Measurements from ENCODE around the gene IPO4.

The IPO4 gene

DNA sequence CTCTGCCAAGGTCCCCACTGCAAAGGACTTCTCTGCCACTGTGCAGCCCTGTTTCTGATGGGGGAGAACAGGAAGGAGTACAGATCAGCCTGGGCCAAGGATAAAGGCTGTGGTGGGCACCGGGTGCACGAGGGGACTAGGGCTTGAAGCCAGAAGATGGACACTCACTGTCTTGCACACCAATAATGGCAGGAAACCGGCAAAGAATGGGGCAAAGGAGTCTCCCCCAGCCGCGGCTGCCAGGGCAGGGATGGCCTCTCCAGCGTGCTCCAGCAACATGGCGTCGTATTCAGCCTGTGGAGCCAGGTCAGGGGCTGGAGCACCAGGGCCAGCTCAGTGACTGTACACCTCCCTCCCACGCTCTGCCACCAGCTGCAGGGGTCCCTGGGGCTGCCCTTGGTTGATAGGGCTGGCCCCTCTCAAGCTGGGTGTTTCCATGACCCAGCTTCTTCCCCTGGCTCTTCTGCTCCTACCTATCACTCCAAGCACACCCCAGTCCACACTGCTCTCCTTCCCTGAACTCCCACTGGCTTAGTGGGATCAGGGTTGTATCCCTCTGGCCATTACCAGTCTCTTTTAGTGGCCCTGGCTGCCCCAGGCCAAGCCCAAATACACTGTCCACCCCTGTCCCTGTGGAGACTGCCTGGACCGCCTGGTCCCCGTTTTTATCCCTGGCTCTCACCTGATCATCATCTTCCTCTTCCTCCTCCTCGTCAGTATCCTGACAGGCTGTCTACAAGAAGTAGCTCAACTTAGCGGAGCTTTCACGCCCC, 6.3 kb downstream of the IPO4 start:
- CTCF ChIA-PET: interaction anchor here (1.2 kb wide), 1 partner anchor 28 kb away, joined by 3 read pairs; no protein-coding TSS in a partner anchor
- DNase-seq (ENCODE audit: extremely low spot score): no peak
- POLR2A ChIA-PET: interaction anchor here (0.9 kb wide), 3 partner anchors 9 to 36 kb away, joined by 3 read pairs; no protein-coding TSS in a partner anchor
- TF ChIP-seq, protein P1, sequence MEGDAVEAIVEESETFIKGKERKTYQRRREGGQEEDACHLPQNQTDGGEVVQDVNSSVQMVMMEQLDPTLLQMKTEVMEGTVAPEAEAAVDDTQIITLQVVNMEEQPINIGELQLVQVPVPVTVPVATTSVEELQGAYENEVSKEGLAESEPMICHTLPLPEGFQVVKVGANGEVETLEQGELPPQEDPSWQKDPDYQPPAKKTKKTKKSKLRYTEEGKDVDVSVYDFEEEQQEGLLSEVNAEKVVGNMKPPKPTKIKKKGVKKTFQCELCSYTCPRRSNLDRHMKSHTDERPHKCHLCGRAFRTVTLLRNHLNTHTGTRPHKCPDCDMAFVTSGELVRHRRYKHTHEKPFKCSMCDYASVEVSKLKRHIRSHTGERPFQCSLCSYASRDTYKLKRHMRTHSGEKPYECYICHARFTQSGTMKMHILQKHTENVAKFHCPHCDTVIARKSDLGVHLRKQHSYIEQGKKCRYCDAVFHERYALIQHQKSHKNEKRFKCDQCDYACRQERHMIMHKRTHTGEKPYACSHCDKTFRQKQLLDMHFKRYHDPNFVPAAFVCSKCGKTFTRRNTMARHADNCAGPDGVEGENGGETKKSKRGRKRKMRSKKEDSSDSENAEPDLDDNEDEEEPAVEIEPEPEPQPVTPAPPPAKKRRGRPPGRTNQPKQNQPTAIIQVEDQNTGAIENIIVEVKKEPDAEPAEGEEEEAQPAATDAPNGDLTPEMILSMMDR (IDR thresholded peaks at IDR 0.05; ENCODE audit: control extremely low read depth, extremely low read depth, low read depth, missing control alignments): no peak

DNA sequence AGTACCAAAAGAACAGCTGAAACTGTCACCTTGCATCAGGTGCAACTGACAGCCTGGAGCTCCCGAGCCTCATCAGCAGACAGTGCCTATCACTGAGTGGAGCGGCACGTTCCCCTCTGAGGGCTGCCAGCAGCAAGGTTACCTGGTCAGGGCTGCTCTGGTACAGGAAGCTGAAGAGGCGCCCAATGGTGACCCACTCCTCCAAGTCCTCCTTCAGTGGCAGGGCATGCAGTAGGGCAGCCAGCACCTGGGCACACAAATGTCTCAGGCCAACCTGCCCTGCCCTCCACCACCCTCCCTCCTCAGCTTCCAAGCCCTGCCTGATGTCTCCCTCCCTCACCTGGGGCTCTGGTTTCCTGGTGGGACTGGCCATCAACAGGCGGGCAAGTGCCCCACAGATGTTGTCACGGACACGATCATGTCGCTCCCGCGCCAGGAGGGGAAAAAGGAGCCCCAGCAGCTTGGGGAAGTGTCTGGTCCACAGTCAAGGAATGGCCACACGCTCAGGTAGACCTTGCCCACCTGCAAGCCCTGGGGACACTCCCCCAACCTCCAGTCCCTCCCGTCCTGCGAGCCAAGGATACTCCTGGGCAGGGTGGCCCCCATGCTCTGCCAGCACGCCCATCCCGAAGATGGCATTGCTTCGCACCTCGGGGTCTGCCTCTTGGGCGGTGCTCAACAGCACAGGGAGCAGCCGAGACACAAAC, 7.1 kb downstream of the IPO4 start:
- ChIA-PET CTCF (interaction anchor here (1.1 to 3.2 kb wide), 3 partner anchors 21 to 73 kb away, joined by 3 to 21 read pairs (median 4); partner anchors contain the start of gene IRF9), POLR2A (interaction anchor here (0.8 to 3.6 kb wide), 5 partner anchors 14 to 34 kb away, joined by 3 to 13 read pairs (median 3); partner anchors contain the start of genes IRF9, RNF31 and TM9SF1)
- TF ChIP-seq, protein P1 (IDR thresholded peaks at IDR 0.05; ENCODE audit: control extremely low read depth, extremely low read depth, low read depth, missing control alignments): no peak
- no peak for DNase-seq (ENCODE audit: extremely low spot score)

DNA sequence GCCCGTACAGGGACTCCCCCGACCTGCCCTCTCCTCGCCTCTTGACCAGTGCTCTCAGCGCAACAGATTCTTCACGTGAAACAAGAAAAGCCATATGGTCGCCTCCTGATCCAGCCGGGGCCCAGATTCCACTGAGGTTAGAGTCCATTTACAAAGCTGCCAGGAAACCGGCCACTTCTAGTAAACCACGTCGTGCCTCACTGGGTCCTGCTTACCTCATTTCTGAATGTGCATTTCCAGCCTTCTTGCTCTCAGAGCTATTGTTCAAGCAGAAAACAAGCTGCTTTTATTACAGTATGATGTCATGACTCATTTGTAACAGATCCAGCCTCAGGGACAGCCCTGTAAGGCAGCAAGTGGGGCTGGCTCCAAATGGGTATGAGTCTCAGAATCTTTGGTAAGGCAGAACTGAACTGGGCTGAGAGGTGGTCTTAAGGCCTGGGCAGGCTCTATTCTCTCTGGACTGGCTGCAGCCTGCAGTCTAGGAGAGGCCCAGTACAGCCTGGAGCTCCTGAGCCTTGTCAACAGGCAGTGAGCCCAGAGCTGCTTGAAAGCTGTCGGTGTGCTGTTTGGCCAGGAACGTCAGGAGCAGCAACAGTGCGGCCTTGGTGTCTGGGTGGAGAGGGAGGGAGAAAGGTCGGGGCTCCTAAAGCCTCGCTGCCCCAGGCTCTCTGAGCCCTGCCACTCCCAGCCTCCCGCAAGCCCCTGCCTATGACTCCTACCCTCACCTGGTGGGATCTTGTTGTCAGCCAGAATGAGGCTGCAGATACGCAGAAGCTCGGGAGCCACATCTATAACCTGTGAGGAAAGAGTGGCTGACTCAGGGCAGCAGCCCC, 8.4 kb downstream of the IPO4 start:
- CTCF ChIA-PET: interaction anchor here (0.8 to 3.2 kb wide), 5 partner anchors 10 to 39 kb away, joined by 3 to 21 read pairs (median 3); partner anchors contain the start of genes EMC9 and IRF9
- no peak for DNase-seq (ENCODE audit: extremely low spot score)
- POLR2A ChIA-PET: interaction anchor here (1.0 to 3.6 kb wide), 4 partner anchors 9 to 62 kb away, joined by 3 to 13 read pairs (median 4); partner anchors contain the start of genes IPO4, IRF9 and TINF2
- TF ChIP-seq, protein P1 (IDR thresholded peaks at IDR 0.05; ENCODE audit: control extremely low read depth, extremely low read depth, low read depth, missing control alignments): no peak

DNA sequence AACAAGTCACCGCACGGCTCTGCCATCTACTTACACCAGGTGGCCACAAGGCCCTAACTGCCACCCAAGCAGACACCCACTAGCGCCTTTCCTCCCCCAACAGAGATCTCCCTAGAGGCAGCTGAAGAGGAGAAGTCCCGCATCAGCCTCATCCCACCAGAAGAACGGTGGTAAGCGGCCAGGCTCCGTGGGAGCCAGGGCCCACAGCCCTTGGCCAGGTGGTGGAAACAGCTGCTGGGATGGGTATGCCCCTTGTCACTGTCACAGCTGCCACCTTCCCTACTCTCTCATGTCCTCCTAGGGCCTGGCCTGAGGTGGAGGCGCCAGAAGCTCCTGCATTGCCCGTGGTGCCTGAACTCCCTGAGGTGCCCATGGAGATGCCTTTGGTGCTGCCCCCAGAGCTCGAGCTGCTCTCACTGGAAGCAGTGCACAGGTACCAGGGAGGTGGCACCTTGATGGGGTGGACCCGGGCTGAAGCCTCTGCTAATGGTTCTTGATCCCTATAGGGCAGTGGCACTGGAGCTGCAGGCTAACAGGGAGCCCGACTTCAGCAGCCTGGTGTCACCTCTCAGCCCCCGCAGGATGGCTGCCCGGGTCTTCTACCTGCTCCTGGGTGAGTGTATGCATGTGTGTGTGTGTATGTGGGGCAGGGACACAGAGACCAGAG, 9.2 kb downstream of the IPO4 start:
- TF ChIP-seq, protein P1 (IDR thresholded peaks at IDR 0.05; ENCODE audit: control extremely low read depth, extremely low read depth, low read depth, missing control alignments): no peak
- ChIA-PET CTCF (interaction anchor here (0.8 to 3.2 kb wide), 4 partner anchors 9 to 36 kb away, joined by 3 to 21 read pairs (median 4); partner anchors contain the start of gene IRF9), POLR2A (interaction anchor here (0.6 to 3.6 kb wide), 6 partner anchors 9 to 63 kb away, joined by 3 to 13 read pairs (median 4); partner anchors contain the start of genes IPO4, IRF9 and TINF2)

DNA sequence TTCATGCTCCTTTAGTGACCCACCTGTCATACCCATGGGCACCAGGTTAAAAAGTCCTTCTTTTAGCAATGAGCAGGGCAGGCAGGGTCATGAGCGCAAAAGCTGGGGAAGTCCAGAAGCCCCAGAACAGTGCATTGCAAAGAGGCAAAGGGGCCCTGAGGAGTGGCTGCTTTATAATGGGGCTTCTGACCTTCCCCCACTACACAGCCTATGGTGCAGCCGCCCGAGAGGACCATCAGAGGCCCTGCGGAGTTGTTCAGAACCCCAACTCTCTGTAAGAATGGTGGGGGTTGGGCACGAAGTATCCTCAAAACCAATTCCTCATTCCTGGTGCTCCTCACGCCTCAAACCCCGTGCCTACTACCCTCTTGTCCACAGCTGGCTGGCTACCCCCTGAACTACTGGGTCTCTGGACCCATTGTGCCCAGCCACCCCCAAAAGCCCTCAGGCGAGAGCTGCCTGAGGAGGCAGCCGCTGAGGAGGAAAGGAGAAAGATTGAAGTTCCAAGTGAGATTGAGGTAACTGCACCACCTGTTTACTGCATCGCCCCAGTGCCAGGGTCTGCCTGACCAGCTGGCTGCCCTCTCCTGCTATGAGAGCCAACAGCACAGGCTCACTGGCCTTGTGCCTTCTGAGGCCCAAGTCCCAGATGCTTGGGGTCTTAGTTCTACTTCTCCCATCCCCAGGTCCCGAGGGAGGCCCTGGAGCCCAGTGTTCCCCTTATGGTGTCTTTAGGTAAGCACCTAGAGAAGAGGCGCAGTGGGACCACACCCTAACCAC, 10.0 kb downstream of the IPO4 start:
- no peak for DNase-seq (ENCODE audit: extremely low spot score)
- POLR2A ChIA-PET: interaction anchor here (0.6 to 3.6 kb wide), 4 partner anchors 10 to 53 kb away, joined by 3 to 13 read pairs (median 4); partner anchors contain the start of genes IPO4 and IRF9
- TF ChIP-seq, protein P1 (IDR thresholded peaks at IDR 0.05; ENCODE audit: control extremely low read depth, extremely low read depth, low read depth, missing control alignments): no peak
- CTCF ChIA-PET: interaction anchor here (1.3 to 3.2 kb wide), 3 partner anchors 9 to 18 kb away, joined by 5 to 21 read pairs (median 10); partner anchors contain the start of gene IRF9

More for the DNA sequence above, 9.2 kb downstream of the IPO4 start:
- no peak for DNase-seq (ENCODE audit: extremely low spot score)

Data from GM10248 (cell line).